ENCODE measurements around the gene DNAJC10.
"Not testable (repeated sequence)": the region's sequence is repeated elsewhere in the genome, so short reads cannot be mapped to it uniquely, and the experiment has no call there.

Gene DNAJC10

DNA sequence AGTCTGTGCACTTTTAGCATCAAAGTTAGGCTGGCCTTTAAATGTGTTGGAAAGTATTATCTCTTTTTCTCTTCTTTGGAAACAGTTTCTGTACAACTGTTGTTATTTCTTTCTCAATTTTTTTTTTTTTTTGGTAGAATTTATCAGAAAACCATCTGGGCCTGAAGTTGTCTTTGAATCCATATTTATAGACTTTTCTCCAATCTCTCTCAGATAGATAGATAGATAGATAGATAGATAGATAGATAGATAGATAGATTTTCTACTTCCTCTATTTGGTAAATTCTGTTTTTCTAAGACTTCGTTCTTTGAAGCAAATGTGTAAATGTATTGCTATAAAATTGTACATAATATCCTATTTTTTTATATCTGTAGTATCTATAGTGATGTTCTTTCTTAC lies 17.5 kb downstream of the DNAJC10 start:
- H3K4me1 ChIP-seq (ENCODE audit: control insufficient read depth in 2 of 2, insufficient read depth in 1 of 2, low read depth in 1 of 2, low read length in 2 of 2): no peaks in the 10 kb centered on the region
- H3K9me3 ChIP-seq (replicated peaks in 1 of 2; ENCODE audit: control insufficient read depth in 2 of 2, insufficient read depth in 1 of 2, low read depth in 1 of 2, low read length in 2 of 2): no peaks in the 10 kb centered on the region
- H3K27me3 ChIP-seq (ENCODE audit: control insufficient read depth in 3 of 3, insufficient read depth in 3 of 3, low read depth in 1 of 3, low read length in 3 of 3): no peaks in the 10 kb centered on the region
- H4K91ac ChIP-seq (ENCODE audit: low read depth, low read length, poor library complexity): no peak overlapping the region
- peaks cover 2 to 93% of the 10 kb centered on the region in 2 donors for H3K36me3 ChIP-seq (replicated peaks in 1 of 2; ENCODE audit: control insufficient read depth in 2 of 2, insufficient read depth in 2 of 2, low read length in 2 of 2)
- no peak overlapping the region for H3K27ac ChIP-seq (replicated peaks; ENCODE audit: low read length)
- no peak for DNase-seq (ENCODE audit: low spot score)
- no peak overlapping the region for H2BK12ac ChIP-seq (ENCODE audit: low read length)
- no peaks in the 10 kb centered on the region for H3K79me1 ChIP-seq (ENCODE audit: low read depth, low read length)
- H3K4me2 ChIP-seq (ENCODE audit: insufficient read depth, low read length, poor library complexity, severe bottlenecking): no peak overlapping the region
- no peak overlapping the region for H3K9ac ChIP-seq (ENCODE audit: low read depth, low read length, poor library complexity)
- H2BK15ac ChIP-seq (ENCODE audit: low read length): no peak overlapping the region
- H2BK120ac ChIP-seq (ENCODE audit: low read depth, low read length): no peak overlapping the region
- H3K4me3 ChIP-seq (ENCODE audit: low read length in 2 of 2): no peak overlapping the region
- no peak overlapping the region for H2AFZ ChIP-seq (ENCODE audit: low read length)
- no CpG with 5 or more reads among the region's 1 CpG for WGBS, 2 donors (ENCODE audit: extremely low coverage in 2 of 2, insufficient read length in 2 of 2, insufficient replicate concordance in 1 of 2)
- no peak overlapping the region for H3K14ac ChIP-seq (ENCODE audit: low read length)
- no peak overlapping the region for H4K8ac ChIP-seq (ENCODE audit: low read depth, low read length)
- H2BK5ac ChIP-seq (ENCODE audit: low read length): no peak overlapping the region
- no peak overlapping the region for H3K23ac ChIP-seq (ENCODE audit: low read depth, low read length, poor library complexity)
- H2AK5ac ChIP-seq (ENCODE audit: low read depth, low read length): no peak overlapping the region
- no peak overlapping the region for H3K4ac ChIP-seq (ENCODE audit: low read length)
- H3K18ac ChIP-seq (ENCODE audit: low read length): no peak overlapping the region

DNA sequence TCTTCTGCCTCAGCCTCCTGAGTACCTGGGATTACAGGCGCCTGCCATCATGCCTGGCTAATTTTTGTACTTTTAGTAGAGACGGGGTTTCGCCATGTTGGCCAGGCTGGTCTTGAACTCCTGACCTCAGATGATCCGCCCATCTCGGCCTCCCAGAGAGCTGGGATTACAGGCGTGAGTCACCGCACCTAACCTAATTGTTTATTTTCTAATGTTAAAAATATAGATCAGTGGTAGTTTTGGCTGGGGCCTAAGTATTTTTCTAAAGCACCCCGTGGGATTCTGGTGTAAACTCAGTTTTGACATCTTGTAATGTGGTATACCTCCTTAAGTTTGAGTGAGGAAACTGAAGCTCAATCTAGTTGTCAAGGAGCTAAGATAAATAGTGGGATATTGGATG lies 20.8 kb downstream of the DNAJC10 start:
- not testable (repeated sequence) for DNase-seq (ENCODE audit: low spot score); H3K18ac ChIP-seq (ENCODE audit: low read length); H3K14ac ChIP-seq (ENCODE audit: low read length); H2AK5ac ChIP-seq (ENCODE audit: low read depth, low read length); H2BK120ac ChIP-seq (ENCODE audit: low read depth, low read length); H2AFZ ChIP-seq (ENCODE audit: low read length); H2BK15ac ChIP-seq (ENCODE audit: low read length); H2BK5ac ChIP-seq (ENCODE audit: low read length); H3K9ac ChIP-seq (ENCODE audit: low read depth, low read length, poor library complexity); H3K27me3 ChIP-seq (ENCODE audit: control insufficient read depth in 3 of 3, insufficient read depth in 3 of 3, low read depth in 1 of 3, low read length in 3 of 3); H3K4me2 ChIP-seq (ENCODE audit: insufficient read depth, low read length, poor library complexity, severe bottlenecking); H3K4me1 ChIP-seq (ENCODE audit: control insufficient read depth in 2 of 2, insufficient read depth in 1 of 2, low read depth in 1 of 2, low read length in 2 of 2); H4K8ac ChIP-seq (ENCODE audit: low read depth, low read length); H3K4ac ChIP-seq (ENCODE audit: low read length); H3K79me1 ChIP-seq (ENCODE audit: low read depth, low read length); H3K27ac ChIP-seq (replicated peaks; ENCODE audit: low read length); H4K91ac ChIP-seq (ENCODE audit: low read depth, low read length, poor library complexity); H3K9me3 ChIP-seq (replicated peaks in 1 of 2; ENCODE audit: control insufficient read depth in 2 of 2, insufficient read depth in 1 of 2, low read depth in 1 of 2, low read length in 2 of 2); H3K23ac ChIP-seq (ENCODE audit: low read depth, low read length, poor library complexity); H2BK12ac ChIP-seq (ENCODE audit: low read length); H3K4me3 ChIP-seq (ENCODE audit: low read length in 2 of 2)
- no CpG with 5 or more reads among the region's 8 CpGs for WGBS, 2 donors (ENCODE audit: extremely low coverage in 2 of 2, insufficient read length in 2 of 2, insufficient replicate concordance in 1 of 2)
- peaks cover 0 to 90% of the 10 kb centered on the region in 2 donors for H3K36me3 ChIP-seq (replicated peaks in 1 of 2; ENCODE audit: control insufficient read depth in 2 of 2, insufficient read depth in 2 of 2, low read length in 2 of 2)

- H3K27ac ChIP-seq (replicated peaks; ENCODE audit: low read length): no peak overlapping the region
- H3K4ac ChIP-seq (ENCODE audit: low read length): no peak overlapping the region
- no peak for DNase-seq (ENCODE audit: low spot score)
- H3K4me3 ChIP-seq (ENCODE audit: low read length in 2 of 2): no peak overlapping the region
- H3K23ac ChIP-seq (ENCODE audit: low read depth, low read length, poor library complexity): no peak overlapping the region
- H3K36me3 ChIP-seq (replicated peaks in 1 of 2; ENCODE audit: control insufficient read depth in 2 of 2, insufficient read depth in 2 of 2, low read length in 2 of 2): peaks cover 12 to 94% of the 10 kb centered on the region in 2 donors
- H2AFZ ChIP-seq (ENCODE audit: low read length): no peak overlapping the region
- H3K79me1 ChIP-seq (ENCODE audit: low read depth, low read length): no peaks in the 10 kb centered on the region
- no CpG with 5 or more reads among the region's 2 CpGs for WGBS, 2 donors (ENCODE audit: extremely low coverage in 2 of 2, insufficient read length in 2 of 2, insufficient replicate concordance in 1 of 2)
- peaks cover 0 to 6% of the 10 kb centered on the region in 2 donors for H3K9me3 ChIP-seq (replicated peaks in 1 of 2; ENCODE audit: control insufficient read depth in 2 of 2, insufficient read depth in 1 of 2, low read depth in 1 of 2, low read length in 2 of 2)
- H3K14ac ChIP-seq (ENCODE audit: low read length): no peak overlapping the region
- H2BK5ac ChIP-seq (ENCODE audit: low read length): no peak overlapping the region
- H2AK5ac ChIP-seq (ENCODE audit: low read depth, low read length): no peak overlapping the region
- no peak overlapping the region for H4K91ac ChIP-seq (ENCODE audit: low read depth, low read length, poor library complexity)
- H3K4me2 ChIP-seq (ENCODE audit: insufficient read depth, low read length, poor library complexity, severe bottlenecking): no peak overlapping the region
- H4K8ac ChIP-seq (ENCODE audit: low read depth, low read length): no peak overlapping the region
- H3K27me3 ChIP-seq (ENCODE audit: control insufficient read depth in 3 of 3, insufficient read depth in 3 of 3, low read depth in 1 of 3, low read length in 3 of 3): no peaks in the 10 kb centered on the region
- no peak overlapping the region for H2BK15ac ChIP-seq (ENCODE audit: low read length)
- H3K4me1 ChIP-seq (ENCODE audit: control insufficient read depth in 2 of 2, insufficient read depth in 1 of 2, low read depth in 1 of 2, low read length in 2 of 2): no peaks in the 10 kb centered on the region
- H3K9ac ChIP-seq (ENCODE audit: low read depth, low read length, poor library complexity): no peak overlapping the region
- no peak overlapping the region for H3K18ac ChIP-seq (ENCODE audit: low read length)
- no peak overlapping the region for H2BK120ac ChIP-seq (ENCODE audit: low read depth, low read length)
- H2BK12ac ChIP-seq (ENCODE audit: low read length): no peak overlapping the region
These were observed 24.6 kb downstream of the DNAJC10 start for GRCh38 chr2:182740701-182741100.

GRCh38 chr2:182741620-182742019 lies 25.6 kb downstream of the DNAJC10 start:
- H2BK5ac ChIP-seq (ENCODE audit: low read length): no peak overlapping the region
- H3K23ac ChIP-seq (ENCODE audit: low read depth, low read length, poor library complexity): no peak overlapping the region
- H2AK5ac ChIP-seq (ENCODE audit: low read depth, low read length): no peak overlapping the region
- no peak overlapping the region for H2AFZ ChIP-seq (ENCODE audit: low read length)
- H2BK12ac ChIP-seq (ENCODE audit: low read length): no peak overlapping the region
- no peak overlapping the region for H2BK120ac ChIP-seq (ENCODE audit: low read depth, low read length)
- H3K18ac ChIP-seq (ENCODE audit: low read length): no peak overlapping the region
- DNase-seq (ENCODE audit: low spot score): no peak
- H3K4me3 ChIP-seq (ENCODE audit: low read length in 2 of 2): no peak overlapping the region
- peaks cover 12 to 86% of the 10 kb centered on the region in 2 donors for H3K36me3 ChIP-seq (replicated peaks in 1 of 2; ENCODE audit: control insufficient read depth in 2 of 2, insufficient read depth in 2 of 2, low read length in 2 of 2)
- no peak overlapping the region for H3K9ac ChIP-seq (ENCODE audit: low read depth, low read length, poor library complexity)
- H3K9me3 ChIP-seq (replicated peaks in 1 of 2; ENCODE audit: control insufficient read depth in 2 of 2, insufficient read depth in 1 of 2, low read depth in 1 of 2, low read length in 2 of 2): peaks cover 0 to 6% of the 10 kb centered on the region in 2 donors
- H3K4me1 ChIP-seq (ENCODE audit: control insufficient read depth in 2 of 2, insufficient read depth in 1 of 2, low read depth in 1 of 2, low read length in 2 of 2): no peaks in the 10 kb centered on the region
- H4K91ac ChIP-seq (ENCODE audit: low read depth, low read length, poor library complexity): no peak overlapping the region
- no CpG with 5 or more reads among the region's 2 CpGs for WGBS, 2 donors (ENCODE audit: extremely low coverage in 2 of 2, insufficient read length in 2 of 2, insufficient replicate concordance in 1 of 2)
- no peaks in the 10 kb centered on the region for H3K79me1 ChIP-seq (ENCODE audit: low read depth, low read length)
- H3K4ac ChIP-seq (ENCODE audit: low read length): no peak overlapping the region
- no peaks in the 10 kb centered on the region for H3K27me3 ChIP-seq (ENCODE audit: control insufficient read depth in 3 of 3, insufficient read depth in 3 of 3, low read depth in 1 of 3, low read length in 3 of 3)
- H3K14ac ChIP-seq (ENCODE audit: low read length): no peak overlapping the region
- no peak overlapping the region for H3K27ac ChIP-seq (replicated peaks; ENCODE audit: low read length)
- H2BK15ac ChIP-seq (ENCODE audit: low read length): no peak overlapping the region
- H3K4me2 ChIP-seq (ENCODE audit: insufficient read depth, low read length, poor library complexity, severe bottlenecking): no peak overlapping the region
- no peak overlapping the region for H4K8ac ChIP-seq (ENCODE audit: low read depth, low read length)

Measured in neuronal stem cell (in vitro differentiated cells).